Keratinocyte (primary cell): Measurements from ENCODE around the gene RAC2.

ENCODE experiments used
- EZH2 ChIP-seq: IDR thresholded peaks from one replicate; pipeline ENCODE4 v1.6.1; 2012; ENCODE audit warnings: inconsistent platforms, mild to moderate bottlenecking, low read length, moderate library complexity
- TF ChIP-seq, protein P1 (sequence below), 3 experiments: IDR thresholded peaks in 1 of 3; conservative IDR thresholded peaks in 1 of 3; optimal IDR thresholded peaks in 1 of 3; 2 replicates in 2 of 3; 3 replicates in 1 of 3; pipeline versions ENCODE3 to v1.5.1; 2011; ENCODE audit warnings: low read length in 3 of 3, mild to moderate bottlenecking in 3 of 3, moderate library complexity in 2 of 3, control low read depth in 1 of 3, inconsistent platforms in 1 of 3; ENCODE audit not compliant: insufficient read depth in 2 of 3; ENCODE audit errors: extremely low read depth in 1 of 3

DNA sequence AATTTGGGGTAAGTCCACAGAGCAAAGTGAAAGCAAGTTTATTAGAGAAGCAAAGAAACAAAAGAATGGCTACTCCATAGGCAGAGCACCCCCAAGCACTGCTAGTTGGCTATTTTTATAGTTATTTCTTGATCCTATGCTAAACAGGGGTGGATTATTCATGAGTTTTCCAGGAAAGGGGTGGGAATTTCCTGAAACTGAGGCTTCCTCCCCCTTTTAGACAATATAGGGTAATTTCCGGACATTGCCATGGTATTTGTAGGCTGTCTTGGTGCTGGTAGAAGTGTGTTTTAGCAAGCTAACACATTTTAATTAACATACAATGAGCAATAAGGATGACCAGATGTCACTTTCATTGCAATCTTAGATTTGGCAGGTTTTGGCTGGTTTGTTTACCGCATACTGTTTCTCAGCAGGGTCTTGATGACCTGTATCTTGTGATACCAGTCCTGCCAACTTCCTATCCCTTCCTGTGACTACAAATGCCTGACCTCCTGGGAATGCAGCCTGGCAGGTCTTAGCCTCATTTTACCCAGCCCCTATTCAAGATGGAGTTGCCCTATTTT lies 55.1 kb downstream of the RAC2 start:
- TF ChIP-seq, protein P1, sequence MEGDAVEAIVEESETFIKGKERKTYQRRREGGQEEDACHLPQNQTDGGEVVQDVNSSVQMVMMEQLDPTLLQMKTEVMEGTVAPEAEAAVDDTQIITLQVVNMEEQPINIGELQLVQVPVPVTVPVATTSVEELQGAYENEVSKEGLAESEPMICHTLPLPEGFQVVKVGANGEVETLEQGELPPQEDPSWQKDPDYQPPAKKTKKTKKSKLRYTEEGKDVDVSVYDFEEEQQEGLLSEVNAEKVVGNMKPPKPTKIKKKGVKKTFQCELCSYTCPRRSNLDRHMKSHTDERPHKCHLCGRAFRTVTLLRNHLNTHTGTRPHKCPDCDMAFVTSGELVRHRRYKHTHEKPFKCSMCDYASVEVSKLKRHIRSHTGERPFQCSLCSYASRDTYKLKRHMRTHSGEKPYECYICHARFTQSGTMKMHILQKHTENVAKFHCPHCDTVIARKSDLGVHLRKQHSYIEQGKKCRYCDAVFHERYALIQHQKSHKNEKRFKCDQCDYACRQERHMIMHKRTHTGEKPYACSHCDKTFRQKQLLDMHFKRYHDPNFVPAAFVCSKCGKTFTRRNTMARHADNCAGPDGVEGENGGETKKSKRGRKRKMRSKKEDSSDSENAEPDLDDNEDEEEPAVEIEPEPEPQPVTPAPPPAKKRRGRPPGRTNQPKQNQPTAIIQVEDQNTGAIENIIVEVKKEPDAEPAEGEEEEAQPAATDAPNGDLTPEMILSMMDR (optimal IDR thresholded peaks at IDR 0.05 in 1 of 3, IDR thresholded peaks at IDR 0.05 in 1 of 3, conservative IDR thresholded peaks at IDR 0.05 in 1 of 3; ENCODE audit: extremely low read depth in 1 of 3, insufficient read depth in 2 of 3, low read length in 3 of 3): no peak
- no peak for TF ChIP-seq EZH2
